ENCODE data around the gene IQUB.

DNA sequence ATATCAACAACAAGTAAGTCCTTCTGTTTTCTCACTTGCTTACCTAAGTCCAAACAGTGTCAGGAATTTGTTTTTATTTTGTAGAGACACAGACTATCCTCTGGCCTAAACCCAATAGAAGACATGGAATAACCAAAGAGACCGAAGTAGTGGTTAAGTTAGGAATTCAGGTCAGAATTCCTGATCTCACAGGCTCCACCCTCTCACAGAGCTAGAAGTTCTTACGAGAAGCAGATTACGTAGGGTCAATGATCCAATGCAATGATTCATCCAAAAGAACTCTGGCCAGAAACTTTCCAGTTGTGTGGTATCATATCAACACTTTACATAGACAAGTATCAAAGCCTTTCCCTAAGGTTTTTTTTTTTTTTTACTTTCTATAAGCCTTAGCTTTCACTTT lies 73.8 kb downstream of the IQUB start:
- TF ChIP-seq, protein P1, sequence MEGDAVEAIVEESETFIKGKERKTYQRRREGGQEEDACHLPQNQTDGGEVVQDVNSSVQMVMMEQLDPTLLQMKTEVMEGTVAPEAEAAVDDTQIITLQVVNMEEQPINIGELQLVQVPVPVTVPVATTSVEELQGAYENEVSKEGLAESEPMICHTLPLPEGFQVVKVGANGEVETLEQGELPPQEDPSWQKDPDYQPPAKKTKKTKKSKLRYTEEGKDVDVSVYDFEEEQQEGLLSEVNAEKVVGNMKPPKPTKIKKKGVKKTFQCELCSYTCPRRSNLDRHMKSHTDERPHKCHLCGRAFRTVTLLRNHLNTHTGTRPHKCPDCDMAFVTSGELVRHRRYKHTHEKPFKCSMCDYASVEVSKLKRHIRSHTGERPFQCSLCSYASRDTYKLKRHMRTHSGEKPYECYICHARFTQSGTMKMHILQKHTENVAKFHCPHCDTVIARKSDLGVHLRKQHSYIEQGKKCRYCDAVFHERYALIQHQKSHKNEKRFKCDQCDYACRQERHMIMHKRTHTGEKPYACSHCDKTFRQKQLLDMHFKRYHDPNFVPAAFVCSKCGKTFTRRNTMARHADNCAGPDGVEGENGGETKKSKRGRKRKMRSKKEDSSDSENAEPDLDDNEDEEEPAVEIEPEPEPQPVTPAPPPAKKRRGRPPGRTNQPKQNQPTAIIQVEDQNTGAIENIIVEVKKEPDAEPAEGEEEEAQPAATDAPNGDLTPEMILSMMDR (IDR thresholded peaks at IDR 0.05; ENCODE audit: extremely low read depth in 1 of 2, insufficient read depth in 1 of 2, low read depth in 1 of 2, low read length in 2 of 2): no peak
- TF ChIP-seq POLR2AphosphoS5 (IDR thresholded peaks at IDR 0.05; ENCODE audit: insufficient read depth, low read depth, low read length) (no peak), EZH2 (IDR thresholded peaks at IDR 0.05; ENCODE audit: borderline replicate concordance, low read depth, low read length, severe bottlenecking) (no peak), FOS (IDR thresholded peaks at IDR 0.05; ENCODE audit: borderline replicate concordance, insufficient read depth, low read length) (no peak), POLR2A (IDR thresholded peaks at IDR 0.05; ENCODE audit: low read depth, low read length) (no peak), MAX (IDR thresholded peaks at IDR 0.05; ENCODE audit: insufficient read depth, insufficient read length) (no peak), MYC (IDR thresholded peaks at IDR 0.05; ENCODE audit: low read depth, low read length) (no peak), GATA2 (IDR thresholded peaks at IDR 0.05; ENCODE audit: insufficient read depth, insufficient read length, low read depth, low read length) (no peak), JUN (IDR thresholded peaks at IDR 0.05; ENCODE audit: borderline replicate concordance, insufficient read depth, insufficient read length, low read depth) (no peak)

Data from endothelial cell of umbilical vein (primary cell).